ENCODE measurements around the gene HES4. TPM values are rescaled to one million over a fixed set of nuclear protein-coding genes. Genes with fewer than 3 reads are reported as not detected.

The HES4 gene
- polyA plus RNA-seq, 5 donors = 4.9 to 17.7 (median 5.7) TPM

DNA sequence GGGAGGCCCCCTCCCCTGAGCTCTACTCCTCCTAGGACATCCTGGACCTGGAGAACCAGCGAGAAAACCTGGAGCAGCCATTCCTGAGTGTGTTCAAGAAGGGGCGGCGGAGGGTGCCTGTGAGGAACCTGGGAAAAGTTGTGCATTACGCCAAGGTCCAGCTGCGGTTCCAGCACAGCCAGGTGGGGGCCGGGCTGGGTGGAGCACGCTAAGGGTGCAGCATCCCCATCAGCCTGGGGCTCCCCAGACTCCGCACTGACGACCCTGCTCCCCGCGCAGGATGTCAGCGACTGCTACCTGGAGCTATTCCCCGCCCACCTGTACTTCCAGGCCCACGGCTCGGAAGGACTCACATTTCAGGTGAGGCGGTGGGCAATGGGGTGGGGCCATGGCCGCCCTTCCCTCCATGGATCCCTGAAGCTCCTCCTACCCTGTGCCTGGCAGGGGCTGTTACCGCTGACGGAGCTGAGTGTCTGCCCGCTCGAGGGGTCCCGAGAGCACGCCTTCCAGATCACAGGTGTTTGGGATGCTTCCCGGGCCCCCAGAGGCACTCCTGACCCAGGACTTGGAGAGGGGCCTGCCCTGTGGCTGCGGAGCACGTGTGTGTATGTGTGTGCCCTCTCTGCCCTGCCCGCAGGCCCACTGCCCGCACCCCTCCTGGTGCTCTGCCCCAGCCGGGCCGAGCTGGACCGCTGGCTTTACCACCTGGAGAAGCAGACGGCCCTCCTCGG lies 29.5 kb downstream of the HES4 start:
- DNase-seq = no peak

DNA sequence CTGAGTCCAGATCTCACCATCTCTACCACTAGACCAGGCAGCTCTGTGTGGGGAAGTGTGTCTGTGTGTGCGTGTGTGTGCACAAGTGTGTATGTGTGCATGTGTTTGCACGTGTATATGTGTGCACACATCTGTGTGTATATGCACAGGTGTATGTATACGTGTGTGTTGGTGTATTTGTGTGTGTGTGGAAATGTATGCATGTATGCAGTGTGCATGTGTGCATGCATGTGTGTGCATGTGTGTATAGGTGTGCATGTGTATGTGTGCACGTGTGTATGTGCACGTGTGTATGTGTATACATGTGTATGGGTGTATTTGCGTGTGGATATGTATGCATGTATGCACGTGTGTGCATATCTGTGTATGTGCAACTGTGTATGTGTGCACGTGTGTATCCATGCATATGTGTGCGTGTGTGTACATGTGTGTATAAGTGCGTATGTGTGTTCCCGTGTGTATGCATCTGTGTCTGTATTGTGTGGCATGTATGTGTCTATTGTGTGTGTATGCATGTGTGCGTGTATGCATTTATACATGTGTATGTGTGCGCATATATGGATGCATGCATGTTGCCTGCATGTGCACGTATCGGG lies 30.5 kb downstream of the HES4 start:
- DNase-seq = no peak

- DNase-seq = no peak
Measured at GRCh38 chr1:967466-968343, 32.2 kb downstream of the HES4 start.

DNA sequence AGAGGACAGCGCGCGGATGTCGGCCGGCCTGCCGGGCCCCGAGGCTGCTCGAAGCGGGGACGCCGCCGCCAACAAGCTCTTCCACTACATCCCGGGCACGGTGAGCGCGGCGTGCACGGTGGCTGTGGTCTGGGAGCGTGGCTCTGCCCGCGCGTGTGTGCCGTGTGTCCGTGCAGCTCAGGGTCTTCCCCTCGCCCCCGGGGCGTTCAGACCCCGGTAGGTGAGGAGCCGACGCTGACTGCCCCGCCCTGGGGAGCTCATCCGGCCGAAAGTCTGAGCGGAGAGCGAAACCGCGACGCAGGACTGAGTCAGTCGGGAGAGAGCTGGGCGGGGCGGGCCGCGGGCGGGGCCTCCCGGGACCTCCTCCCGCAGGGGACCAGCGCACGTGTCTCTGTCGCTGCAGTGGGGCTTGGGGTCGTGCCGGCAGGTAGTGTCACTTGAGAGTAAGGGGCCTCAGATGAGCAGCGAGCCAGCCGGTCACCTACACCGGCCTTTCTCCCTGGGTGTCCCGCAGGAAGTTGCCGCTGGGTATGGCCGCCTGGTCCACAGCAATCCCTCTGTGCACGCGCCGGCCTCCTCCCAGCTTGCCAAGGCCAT lies 33.1 kb downstream of the HES4 start:
- peak; percentile 32 to 34 for DNase-seq

DNA sequence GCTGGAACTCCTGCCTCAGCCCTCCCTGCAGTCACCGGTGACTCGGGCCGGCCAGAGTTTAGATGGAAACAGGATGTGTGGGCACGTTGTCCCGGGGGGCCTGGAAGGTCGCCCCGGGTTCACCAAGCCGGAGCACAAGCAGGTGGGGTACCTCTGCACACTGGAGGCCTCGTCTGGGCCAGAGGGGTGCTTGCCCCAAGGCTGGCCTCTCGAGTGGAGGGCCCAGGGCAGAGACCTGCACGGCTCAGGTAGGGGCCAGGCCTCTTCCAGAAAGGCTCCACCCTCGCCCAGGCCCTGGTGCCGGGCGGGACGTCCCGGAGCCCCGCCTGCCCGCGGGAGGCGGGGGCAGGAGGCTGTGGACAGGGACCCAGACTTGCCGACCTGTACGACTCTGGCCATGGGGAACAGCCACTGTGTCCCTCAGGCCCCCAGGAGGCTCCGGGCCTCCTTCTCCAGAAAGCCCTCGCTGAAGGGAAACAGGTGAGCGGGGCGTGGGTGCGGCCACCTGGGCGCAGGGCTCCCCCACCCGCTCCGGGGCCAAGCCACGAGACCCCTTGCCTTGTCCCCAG lies 33.7 kb downstream of the HES4 start, which contains the start of gene PLEKHN1:
TSS of gene PLEKHN1 (plus strand) at position 348 of the 569 bp plus-strand sequence. CDS start at position 398, 50 bp downstream.
- no peak for DNase-seq

- no peak for DNase-seq
Measured at GRCh38 chr1:965526-966134, 34.3 kb downstream of the HES4 start.

DNA sequence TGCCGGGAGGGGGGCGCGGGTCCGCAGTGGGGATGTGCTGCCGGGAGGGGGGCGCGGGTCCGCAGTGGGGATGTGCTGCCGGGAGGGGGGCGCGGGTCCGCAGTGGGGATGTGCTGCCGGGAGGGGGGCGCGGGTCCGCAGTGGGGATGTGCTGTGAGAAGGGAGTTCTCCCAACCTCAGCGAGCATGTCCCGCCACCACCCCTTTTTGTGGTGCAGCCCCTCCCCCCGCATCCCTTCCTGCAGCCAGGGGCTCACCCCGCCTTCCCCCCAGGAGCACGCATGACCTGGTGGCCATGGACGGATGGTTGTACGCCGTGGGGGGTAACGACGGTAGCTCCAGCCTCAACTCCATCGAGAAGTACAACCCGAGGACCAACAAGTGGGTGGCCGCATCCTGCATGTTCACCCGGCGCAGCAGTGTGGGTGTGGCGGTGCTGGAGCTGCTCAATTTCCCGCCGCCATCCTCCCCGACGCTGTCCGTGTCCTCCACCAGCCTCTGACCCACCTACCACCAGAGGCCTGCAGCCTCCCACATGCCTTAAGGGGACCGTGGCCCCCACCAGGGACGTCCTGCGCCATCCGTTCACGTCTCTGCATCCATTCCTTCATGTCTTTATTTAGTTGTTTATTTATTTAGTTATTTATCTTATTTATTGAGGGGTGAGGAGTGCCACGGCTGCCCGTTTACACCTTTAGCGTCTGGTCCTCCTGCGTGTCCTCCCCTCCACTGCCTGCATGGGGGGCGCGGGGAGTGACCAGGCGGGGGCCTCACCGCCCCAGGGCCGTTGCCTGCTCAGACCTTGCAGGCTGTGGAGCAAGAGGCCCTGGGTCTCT lies 35.0 kb downstream of the HES4 start:
- DNase-seq = no peak

- DNase-seq = no peak
Measured at GRCh38 chr1:963746-964525, 36.0 kb downstream of the HES4 start.

- DNase-seq = no peak
Measured at GRCh38 chr1:963301-963651, 36.6 kb downstream of the HES4 start.

GRCh38 chr1:962381-963300 lies 37.3 kb downstream of the HES4 start:
- DNase-seq = no peak

GRCh38 chr1:961132-961669 lies 38.7 kb downstream of the HES4 start:
- no peak for DNase-seq

DNA sequence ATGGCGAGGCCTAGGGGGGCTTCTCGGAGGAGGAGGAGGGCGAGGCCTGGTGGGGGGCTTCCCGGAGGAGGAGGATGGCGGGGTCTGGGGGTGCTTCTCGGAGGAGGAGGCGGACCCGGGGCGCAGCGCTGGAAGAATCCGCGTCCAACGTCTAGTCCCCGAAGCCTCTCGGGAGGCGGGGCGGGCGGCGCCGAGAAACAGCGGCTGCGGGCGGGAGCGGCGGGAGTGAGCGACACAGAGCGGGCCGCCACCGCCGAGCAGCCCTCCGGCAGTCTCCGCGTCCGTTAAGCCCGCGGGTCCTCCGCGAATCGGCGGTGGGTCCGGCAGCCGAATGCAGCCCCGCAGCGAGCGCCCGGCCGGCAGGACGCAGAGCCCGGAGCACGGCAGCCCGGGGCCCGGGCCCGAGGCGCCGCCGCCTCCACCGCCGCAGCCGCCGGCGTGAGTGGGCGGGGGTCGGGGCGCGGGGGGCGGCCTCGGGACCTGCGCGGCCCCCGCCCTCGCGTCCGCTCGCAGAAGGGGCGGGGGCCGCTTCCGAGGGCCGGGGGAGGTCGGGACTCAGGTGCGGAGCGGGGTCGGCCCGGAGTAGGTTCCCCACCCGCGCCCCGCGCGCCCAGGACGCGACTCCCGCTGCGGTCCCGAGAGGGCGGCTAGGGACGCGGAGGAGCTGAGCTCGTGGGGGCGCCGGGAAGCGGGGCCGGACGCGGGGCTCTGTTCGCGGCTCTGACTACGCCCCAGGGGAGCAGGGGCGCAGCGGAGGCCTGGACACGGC lies 39.4 kb downstream of the HES4 start, which contains the start of gene KLHL17:
TSS of gene KLHL17 (plus strand) at position 222 of the 769 bp plus-strand sequence. CDS start at position 332, 110 bp downstream.
- DNase-seq = peak in 1 of 2 donors; percentile 30

DNA sequence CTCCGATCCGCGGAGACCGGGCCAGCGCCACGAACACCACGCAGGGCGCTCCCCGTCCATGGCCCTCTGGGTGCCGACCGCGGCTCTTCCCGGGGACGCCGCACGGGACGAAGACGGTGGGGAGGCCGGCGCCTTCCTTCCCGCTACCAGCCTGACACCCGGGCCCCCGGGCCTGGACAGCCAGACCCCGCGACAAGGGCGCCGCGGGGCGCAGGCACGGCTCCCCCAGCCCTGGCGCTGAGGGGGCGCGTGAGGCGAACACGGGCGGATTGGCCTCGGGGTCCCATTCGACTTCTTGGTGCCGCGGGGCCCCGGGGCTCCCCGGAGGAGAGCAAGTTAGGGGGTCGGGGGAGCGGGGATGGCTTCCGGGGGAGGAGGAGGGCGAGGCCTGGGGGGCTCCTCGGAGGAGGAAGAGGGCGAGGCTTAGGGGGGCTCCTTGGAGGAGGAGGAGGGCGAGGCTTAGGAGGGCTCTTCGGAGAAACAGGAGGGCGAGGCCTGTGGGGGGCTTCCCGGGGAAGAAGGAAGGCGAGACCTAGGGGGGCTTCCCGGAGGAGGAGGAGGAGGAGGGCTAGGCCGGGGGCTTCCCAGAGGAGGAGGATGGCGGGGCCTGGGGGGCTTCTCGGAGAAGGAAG lies 40.0 kb downstream of the HES4 start:
- no peak for DNase-seq

GRCh38 chr1:958823-959730 lies 40.8 kb downstream of the HES4 start, which contains the start of gene NOC2L:
Gene NOC2L, minus strand, starts transcription at chr1:959256. Its CDS starts 16 bp downstream, at chr1:959240.
- peak; percentile 89 to 90 for DNase-seq

GRCh38 chr1:956636-957035 lies 43.3 kb downstream of the HES4 start:
- DNase-seq = no peak
